SK-N-MC (cell line): ENCODE data around the gene ZNHIT3.

Source experiments
- DNase-seq: peaks from one replicate; pipeline ENCODE4 v3.0.0-alpha.2; 2011; ENCODE audit warnings: low read depth, low spot score
- H3K27ac ChIP-seq: fragments of 200-600 bp; sonication (generic); 2 replicates; pipeline ENCODE4 v1.5.1; 2016; ENCODE audit warnings: mixed run types
- H3K36me3 ChIP-seq: fragments of 200-600 bp; sonication (generic); 2 replicates; pipeline ENCODE4 v1.6.1; 2017; ENCODE audit warnings: antibody characterized with exemption, low read length, mixed read lengths; ENCODE audit not compliant: insufficient read depth
- H3K4me3 ChIP-seq: fragments of 200-600 bp; sonication (generic); 2 replicates; pipeline ENCODE4 v1.5.1; 2016
- H3K9ac ChIP-seq: fragments of 200-600 bp; sonication (generic); 2 replicates; pipeline ENCODE4 v1.8.0; 2017; ENCODE audit warnings: mixed run types, mixed read lengths; ENCODE audit not compliant: insufficient read length
- H3K9me3 ChIP-seq: fragments of 200-600 bp; sonication (generic); 2 replicates; pipeline ENCODE4 v1.6.1; 2017; ENCODE audit warnings: low read depth, mild to moderate bottlenecking, antibody characterized with exemption, low read length, moderate library complexity, mixed read lengths
- EZH2 ChIP-seq: fragments of 200-600 bp; sonication (generic); IDR thresholded peaks from one replicate; pipeline ENCODE4 v1.6.1; 2017; ENCODE audit warnings: antibody characterized with exemption
- FOXP2 ChIP-seq: optimal IDR thresholded peaks from 2 replicates; pipeline ENCODE3; 2011; ENCODE audit warnings: mild to moderate bottlenecking, moderate library complexity; ENCODE audit not compliant: insufficient read depth; ENCODE audit errors: extremely low read length, control extremely low read depth
- POLR2AphosphoS5 ChIP-seq: IDR thresholded peaks from 2 replicates; pipeline ENCODE4 v1.6.1; 2012; ENCODE audit warnings: mild to moderate bottlenecking, low read depth, low read length, borderline replicate concordance

Gene ZNHIT3

DNA sequence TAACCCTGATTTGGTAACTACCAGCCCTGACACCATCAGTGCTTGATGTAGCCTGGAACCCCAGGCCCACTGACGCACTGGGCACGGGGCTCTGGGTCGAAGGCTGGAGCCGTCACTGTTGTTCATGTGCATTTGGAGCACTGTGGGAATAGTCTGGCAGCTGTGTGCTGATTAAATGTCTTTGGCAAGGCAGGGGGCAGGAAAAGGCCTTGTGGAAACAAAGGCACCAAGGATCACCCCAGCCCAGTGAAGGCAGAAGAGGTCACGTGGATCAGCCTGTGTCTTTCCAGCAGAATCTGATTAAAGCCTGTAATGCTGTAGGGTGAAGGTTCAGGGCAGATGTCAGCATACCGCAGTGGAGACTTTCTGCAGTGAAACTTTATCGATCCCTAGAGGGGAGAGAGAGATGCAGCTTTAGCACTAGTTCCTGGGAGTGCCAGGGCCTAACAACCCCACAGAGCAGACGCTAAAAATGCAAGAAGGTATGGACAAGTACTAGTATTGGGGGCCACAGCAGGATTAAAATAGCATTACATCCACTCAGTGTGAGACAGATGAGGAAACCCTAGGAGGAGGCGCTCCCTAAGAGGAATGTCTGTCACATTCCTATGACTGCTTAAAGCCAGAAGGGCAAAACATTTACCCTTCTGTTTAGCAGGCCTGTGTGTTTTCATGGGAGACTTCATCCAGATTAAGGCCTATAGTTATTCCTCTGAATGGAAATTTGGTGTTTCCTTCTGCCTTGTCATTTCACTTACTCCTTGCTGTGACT, 9.7 kb downstream of the ZNHIT3 start:
- DNase-seq = no peak
- Histone ChIP-seq H3K9ac (no peak overlapping the region), H3K4me3 (no peak overlapping the region), H3K9me3 (no peaks in the 10 kb centered on the region), H3K27ac (no peak overlapping the region), H3K36me3 (peaks cover 78% of the 10 kb centered on the region)
- TF ChIP-seq EZH2 (no peak), FOXP2 (no peak), POLR2AphosphoS5 (no peak)

GRCh38 chr17:36498155-36498554, 11.7 kb downstream of the ZNHIT3 start:
- TF ChIP-seq EZH2 (no peak), POLR2AphosphoS5 (no peak), FOXP2 (no peak)
- no peaks in the 10 kb centered on the region for H3K9me3 ChIP-seq
- no peak overlapping the region for H3K9ac ChIP-seq
- peaks cover 76% of the 10 kb centered on the region for H3K36me3 ChIP-seq
- DNase-seq = no peak
- no peak overlapping the region for H3K4me3 ChIP-seq
- no peak overlapping the region for H3K27ac ChIP-seq

GRCh38 chr17:36498560-36499300, 12.2 kb downstream of the ZNHIT3 start:
- Histone ChIP-seq H3K27ac (no peak overlapping the region), H3K36me3 (peaks cover 76% of the 10 kb centered on the region), H3K9me3 (no peaks in the 10 kb centered on the region), H3K9ac (no peak overlapping the region), H3K4me3 (no peak overlapping the region)
- TF ChIP-seq POLR2AphosphoS5 (no peak), FOXP2 (no peak), EZH2 (no peak)
- no peak for DNase-seq

DNA sequence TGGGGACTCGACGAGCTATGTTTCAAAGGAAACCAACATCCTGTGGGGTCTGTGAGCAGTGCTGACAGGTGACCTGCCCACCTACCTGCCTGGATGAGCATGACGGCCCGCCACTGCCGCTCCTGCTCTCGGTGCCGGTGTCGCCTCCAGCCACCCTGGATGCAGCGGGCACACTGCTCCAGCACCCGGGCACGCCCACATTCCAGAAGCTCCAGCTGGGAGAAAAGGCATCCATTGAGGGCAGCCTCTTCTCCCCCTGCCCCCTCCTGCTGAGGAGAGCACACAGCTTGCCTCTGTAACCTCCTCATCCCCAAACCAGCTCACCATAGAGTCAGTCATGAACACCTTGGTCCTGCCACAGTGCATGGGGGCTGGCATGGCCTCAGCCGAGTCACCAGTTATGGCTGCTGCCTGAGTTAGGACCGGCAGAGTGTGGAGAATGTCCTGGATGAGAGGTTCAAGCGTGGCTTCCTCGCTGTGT, 14.3 kb downstream of the ZNHIT3 start:
- no peak overlapping the region for H3K9ac ChIP-seq
- TF ChIP-seq FOXP2 = no peak
- no peak for TF ChIP-seq POLR2AphosphoS5
- no peak for TF ChIP-seq EZH2
- no peaks in the 10 kb centered on the region for H3K9me3 ChIP-seq
- no peak overlapping the region for H3K27ac ChIP-seq
- DNase-seq = no peak
- no peak overlapping the region for H3K4me3 ChIP-seq
- peaks cover 75% of the 10 kb centered on the region for H3K36me3 ChIP-seq

GRCh38 chr17:36501351-36501750, 14.9 kb downstream of the ZNHIT3 start:
- peaks cover 75% of the 10 kb centered on the region for H3K36me3 ChIP-seq
- H3K9ac ChIP-seq = no peak overlapping the region
- TF ChIP-seq POLR2AphosphoS5 (no peak), EZH2 (no peak), FOXP2 (no peak)
- no peak for DNase-seq
- no peaks in the 10 kb centered on the region for H3K9me3 ChIP-seq
- H3K27ac ChIP-seq = no peak overlapping the region
- H3K4me3 ChIP-seq = no peak overlapping the region

- no peaks in the 10 kb centered on the region for H3K9me3 ChIP-seq
- H3K4me3 ChIP-seq = no peak overlapping the region
- no peak for TF ChIP-seq POLR2AphosphoS5
- TF ChIP-seq FOXP2 = no peak
- TF ChIP-seq EZH2 = no peak
- H3K9ac ChIP-seq = no peak overlapping the region
- no peak overlapping the region for H3K27ac ChIP-seq
- H3K36me3 ChIP-seq = peaks cover 75% of the 10 kb centered on the region
- no peak for DNase-seq
Measured at GRCh38 chr17:36501963-36502362, 15.5 kb downstream of the ZNHIT3 start.

- peaks cover 76% of the 10 kb centered on the region for H3K36me3 ChIP-seq
- no peak overlapping the region for H3K27ac ChIP-seq
- no peak for TF ChIP-seq FOXP2
- peak; percentile 10; the same call in 1 of the 2 replicates for TF ChIP-seq POLR2AphosphoS5
- TF ChIP-seq EZH2 = no peak
- H3K9me3 ChIP-seq = no peaks in the 10 kb centered on the region
- no peak overlapping the region for H3K9ac ChIP-seq
- no peak for DNase-seq
- H3K4me3 ChIP-seq = no peak overlapping the region
Measured at GRCh38 chr17:36503456-36504155, 17.1 kb downstream of the ZNHIT3 start.

GRCh38 chr17:36504156-36504545, 17.7 kb downstream of the ZNHIT3 start:
- H3K27ac ChIP-seq = no peak overlapping the region
- H3K4me3 ChIP-seq = no peak overlapping the region
- H3K9ac ChIP-seq = no peak overlapping the region
- peaks cover 73% of the 10 kb centered on the region for H3K36me3 ChIP-seq
- no peaks in the 10 kb centered on the region for H3K9me3 ChIP-seq
- DNase-seq = no peak
- TF ChIP-seq FOXP2 (no peak), EZH2 (no peak), POLR2AphosphoS5 (no peak)
